Ishikawa (cell line): ENCODE measurements around the gene TRIM9.

Experiments used
- CEBPB ChIP-seq: IDR thresholded peaks from 2 replicates; pipeline ENCODE4 v1.6.1; 2012
- EP300 ChIP-seq: IDR thresholded peaks from 2 replicates; pipeline ENCODE4 v1.6.1; 2012; ENCODE audit warnings: borderline replicate concordance
- FOXM1 ChIP-seq: IDR thresholded peaks from 2 replicates; pipeline ENCODE4 v1.6.1; 2012; ENCODE audit warnings: low read depth, borderline replicate concordance
- MAX ChIP-seq: IDR thresholded peaks from 2 replicates; pipeline ENCODE4 v1.6.1; 2012
- RAD21 ChIP-seq: IDR thresholded peaks from 2 replicates; pipeline ENCODE4 v1.6.1; 2012; ENCODE audit warnings: low read depth
- REST ChIP-seq: IDR thresholded peaks from 2 replicates; pipeline ENCODE4 v1.6.1; 2012; ENCODE audit warnings: low read depth, mild to moderate bottlenecking
- TAF1 ChIP-seq: IDR thresholded peaks from 2 replicates; pipeline ENCODE4 v1.6.1; 2012; ENCODE audit warnings: low read depth, mild to moderate bottlenecking
- TCF12 ChIP-seq: IDR thresholded peaks from 2 replicates; pipeline ENCODE4 v1.6.1; 2012; ENCODE audit warnings: low read depth
- TEAD4 ChIP-seq: IDR thresholded peaks from 2 replicates; pipeline ENCODE4 v1.6.1; 2012
- USF1 ChIP-seq: IDR thresholded peaks from 2 replicates; pipeline ENCODE4 v1.6.1; 2012
- YY1 ChIP-seq: IDR thresholded peaks from 2 replicates; pipeline ENCODE4 v1.6.1; 2012; ENCODE audit warnings: low read depth
- ZBTB7A ChIP-seq: IDR thresholded peaks from 2 replicates; pipeline ENCODE4 v1.6.1; 2012; ENCODE audit warnings: low read depth

- no peak for TF ChIP-seq REST
- TF ChIP-seq RAD21, result no peak
- TF ChIP-seq EP300, result no peak
- TF ChIP-seq TEAD4, result no peak
- no peak for TF ChIP-seq MAX
- TF ChIP-seq CEBPB, result no peak
- TF ChIP-seq TCF12, result no peak
- TF ChIP-seq TAF1, result no peak
- TF ChIP-seq ZBTB7A, result no peak
- no peak for TF ChIP-seq USF1
- TF ChIP-seq YY1, result no peak
- no peak for TF ChIP-seq FOXM1
Observed at GRCh38 chr14:51140856-51141255, 46.0 kb upstream of the TRIM9 start.
